HCT116 (cell line): Measurements from ENCODE around the gene SEC11A. TPM values are rescaled to one million over a fixed set of nuclear protein-coding genes. Genes with fewer than 3 reads are reported as not detected.

Experiments used
- ATAC-seq: fragments of 200-7000 bp; cut with Tn5 transposase; 2 replicates; pipeline ENCODE4 v1.9.1; 2020; ENCODE audit warnings: mild to moderate bottlenecking, moderate library complexity
- BruUV-seq: library from RNA; stranded (reverse); fragments of 400-500 nt; replicated peaks from 2 replicates; lab custom pipeline; 2021; lab: Mats Ljungman, UMichigan
- CTCF ChIA-PET: fragments of 300-600 bp; sonication (Branson Sonifier 250); formaldehyde crosslinking; loops from one replicate; lab custom pipeline; 2021; ENCODE audit warnings: antibody characterized with exemption; lab: Charles Lee
- POLR2A ChIA-PET: fragments of 300-600, 350-600 bp; sonication (Branson Sonifier 250); formaldehyde crosslinking; loops from one replicate; lab custom pipeline; 2021; ENCODE audit warnings: antibody characterized with exemption; lab: Charles Lee
- RAD21 ChIA-PET, 2 experiments: fragments of 300-600 bp; sonication (Branson Sonifier 250); formaldehyde crosslinking; loops; one replicate each; lab custom pipeline; 2023; ENCODE audit warnings: low total read pairs in 2 of 2; ENCODE audit not compliant: uncharacterized antibody in 2 of 2, unreplicated experiment in 2 of 2, low non-redundant PET in 1 of 2; lab: Charles Lee
- DNase-seq: peaks from one replicate; pipeline ENCODE4 v3.0.0-alpha.2; 2010; ENCODE audit warnings: low read depth, low spot score
- H2AFZ ChIP-seq: fragments of 200-600 bp; shearing (Covaris generic), sonication (generic); 2 replicates; pipeline ENCODE4 v1.6.1; 2017; ENCODE audit warnings: low read depth, mixed run types, mixed read lengths, antibody characterized with exemption, low read length; ENCODE audit not compliant: poor library complexity, severe bottlenecking
- H3K27ac ChIP-seq: 2 replicates; pipeline ENCODE4 v1.5.1; 2012; ENCODE audit warnings: low read depth, low read length
- H3K27me3 ChIP-seq: fragments of 200-600 bp; sonication (generic); 2 replicates; pipeline ENCODE4 v1.6.1; 2016; ENCODE audit warnings: mixed run types, low read length, mixed read lengths; ENCODE audit not compliant: insufficient read depth
- H3K36me3 ChIP-seq, 2 experiments: fragments of 200-500 bp in 1 of 2; fragments of 200-600 bp in 1 of 2; sonication (Bioruptor generic) in 1 of 2; sonication (generic) in 1 of 2; 2 replicates each; pipeline versions ENCODE4 v1.5.1 to v1.6.1; 2014 to 2016; ENCODE audit warnings: low read length in 2 of 2, inconsistent platforms in 1 of 2, mixed read lengths in 1 of 2, mixed run types in 1 of 2; ENCODE audit not compliant: insufficient read depth in 2 of 2, control insufficient read depth in 1 of 2
- H3K4me1 ChIP-seq, 2 experiments: fragments of 200-600 bp in 1 of 2; sonication (generic) in 1 of 2; 2 replicates each; pipeline versions ENCODE4 v1.5.1 to v1.6.1; 2012 to 2017; ENCODE audit warnings: low read length in 2 of 2, inconsistent platforms in 1 of 2, mild to moderate bottlenecking in 1 of 2, mixed read lengths in 1 of 2, mixed run types in 1 of 2, moderate library complexity in 1 of 2; ENCODE audit not compliant: insufficient read depth in 2 of 2, control insufficient read depth in 1 of 2
- H3K4me2 ChIP-seq: fragments of 200-600 bp; sonication (generic); 2 replicates; pipeline ENCODE4 v1.6.1; 2017; ENCODE audit warnings: mixed run types, low read length, mixed read lengths
- H3K4me3 ChIP-seq, 2 experiments: fragments of 200-600 bp in 1 of 2; sonication (generic) in 1 of 2; replicated peaks in 1 of 2; 2 replicates each; pipeline ENCODE4 v1.5.1; 2011 to 2016; ENCODE audit warnings: low read length in 2 of 2, control low read depth in 1 of 2, low read depth in 1 of 2, mild to moderate bottlenecking in 1 of 2, mixed read lengths in 1 of 2, mixed run types in 1 of 2
- H3K79me2 ChIP-seq: fragments of 200-600 bp; sonication (generic); 2 replicates; pipeline ENCODE4 v1.6.1; 2017; ENCODE audit warnings: mild to moderate bottlenecking, mixed run types, low read length, moderate library complexity, mixed read lengths; ENCODE audit not compliant: insufficient read depth
- H3K9ac ChIP-seq: fragments of 200-600 bp; sonication (generic); 2 replicates; pipeline ENCODE4 v1.6.1; 2016; ENCODE audit warnings: low read length, mixed read lengths
- H3K9me2 ChIP-seq: fragments of 200-600 bp; sonication (generic), shearing (Covaris generic); 2 replicates; pipeline ENCODE4 v1.6.1; 2017; ENCODE audit warnings: mixed run types, mild to moderate bottlenecking, moderate library complexity; ENCODE audit not compliant: insufficient read depth
- H3K9me3 ChIP-seq, 2 experiments: fragments of 200-500 bp in 1 of 2; fragments of 200-600 bp in 1 of 2; sonication (Bioruptor generic) in 1 of 2; sonication (generic) in 1 of 2; 2 replicates each; pipeline ENCODE4 v1.6.1; 2014 to 2017; ENCODE audit warnings: low read length in 2 of 2, mixed read lengths in 2 of 2, inconsistent platforms in 1 of 2, low read depth in 1 of 2, mild to moderate bottlenecking in 1 of 2, mixed run types in 1 of 2, moderate library complexity in 1 of 2; ENCODE audit not compliant: control insufficient read depth in 1 of 2, insufficient read depth in 1 of 2
- H4K20me1 ChIP-seq: fragments of 200-600 bp; sonication (generic), shearing (Covaris generic); 2 replicates; pipeline ENCODE4 v1.6.1; 2017; ENCODE audit warnings: mixed run types, mild to moderate bottlenecking, moderate library complexity; ENCODE audit not compliant: insufficient read depth
- ATF3 ChIP-seq: IDR thresholded peaks from 2 replicates; pipeline ENCODE4 v1.6.1; 2012
- CBX3 ChIP-seq: IDR thresholded peaks from 2 replicates; pipeline ENCODE4 v1.6.1; 2012; ENCODE audit warnings: low read depth
- CEBPB ChIP-seq: IDR thresholded peaks from 2 replicates; pipeline ENCODE4 v1.6.1; 2012; ENCODE audit warnings: low read depth
- CTCF ChIP-seq, 3 experiments: fragments of 200-600 bp in 1 of 3; sonication (generic) in 1 of 3; IDR thresholded peaks in 2 of 3; conservative IDR thresholded peaks in 1 of 3; 2 replicates each; pipeline ENCODE4 v1.5.1; 2012 to 2017; ENCODE audit warnings: low read depth in 2 of 3, low read length in 2 of 3, antibody characterized with exemption in 1 of 3, borderline replicate concordance in 1 of 3, control low read depth in 1 of 3, mild to moderate bottlenecking in 1 of 3, mixed read lengths in 1 of 3, mixed run types in 1 of 3, moderate library complexity in 1 of 3; ENCODE audit not compliant: insufficient read depth in 1 of 3
- EGR1 ChIP-seq: IDR thresholded peaks from 2 replicates; pipeline ENCODE4 v1.6.1; 2012; ENCODE audit warnings: low read depth
- EZH2phosphoT487 ChIP-seq: fragments of 200-600 bp; IDR thresholded peaks from 2 replicates; pipeline ENCODE4 v1.6.1; 2018; ENCODE audit warnings: antibody characterized with exemption, borderline replicate concordance
- FOSL1 ChIP-seq: IDR thresholded peaks from 2 replicates; pipeline ENCODE4 v1.6.1; 2012; ENCODE audit warnings: low read depth
- MAX ChIP-seq: IDR thresholded peaks from 2 replicates; pipeline ENCODE4 v1.6.1; 2012
- POLR2AphosphoS5 ChIP-seq: IDR thresholded peaks from 2 replicates; pipeline ENCODE4 v1.6.1; 2011; ENCODE audit warnings: mild to moderate bottlenecking, low read depth, low read length, moderate library complexity
- REST ChIP-seq: IDR thresholded peaks from 2 replicates; pipeline ENCODE4 v1.6.1; 2012; ENCODE audit warnings: low read depth
- SP1 ChIP-seq: IDR thresholded peaks from 2 replicates; pipeline ENCODE4 v1.6.1; 2012; ENCODE audit warnings: low read depth
- TCF7L2 ChIP-seq: IDR thresholded peaks from 2 replicates; pipeline ENCODE4 v1.7.0; 2011; ENCODE audit warnings: borderline replicate concordance, inconsistent platforms; ENCODE audit not compliant: insufficient read depth, insufficient read length; ENCODE audit errors: extremely low read depth
- ZBTB33 ChIP-seq: IDR thresholded peaks from 2 replicates; pipeline ENCODE4 v1.6.1; 2011; ENCODE audit warnings: mild to moderate bottlenecking, low read length, moderate library complexity; ENCODE audit not compliant: insufficient replicate concordance; ENCODE audit errors: extremely low read depth
- intact Hi-C: fragments of 100-400 bp; cut with micrococcal nuclease; formaldehyde crosslinking; loops from 2 replicates; pipeline ENCODE4 v1.10.0; 2022
- total RNA-seq: library from RNA; stranded (reverse); gene quantifications from one replicate; pipeline ENCODE4 v1.2.1, GENCODE V29; 2021; ENCODE audit not compliant: unreplicated experiment

SEC11A gene
- total RNA-seq, 1 experiment from 2014 or later: 175 TPM

GRCh38 chr15:84731774-84732173 lies 15.8 kb upstream of the SEC11A start (continued):
- TF ChIP-seq MAX: no peak
- no peak for TF ChIP-seq POLR2AphosphoS5
- TF ChIP-seq, all 23 proteins: peak for 0

- BruUV-seq: no TSS peak
- H4K20me1 ChIP-seq: no peaks in the 10 kb centered on the region
- no peaks in the 10 kb centered on the region for H3K27me3 ChIP-seq
- no peaks in the 10 kb centered on the region for H3K9me3 ChIP-seq
- H3K36me3 ChIP-seq: no peaks in the 10 kb centered on the region
- peaks cover 6 to 18% of the 10 kb centered on the region in 2 experiments for H3K4me1 ChIP-seq
- no peak overlapping the region for H3K27ac ChIP-seq
- intact Hi-C loops: no loop called here
- H3K79me2 ChIP-seq: no peaks in the 10 kb centered on the region
- DNase-seq: no peak
- RAD21 ChIA-PET: no interaction called here
- no peak overlapping the region for H3K9ac ChIP-seq
- no peaks in the 10 kb centered on the region for H3K9me2 ChIP-seq
- no peak overlapping the region for H3K4me2 ChIP-seq
- no peak overlapping the region for H3K4me3 ChIP-seq
- CTCF ChIA-PET: no interaction called here
- POLR2A ChIA-PET: interaction anchor here (0.7 kb wide), 1 partner anchor 11 kb away, joined by 3 read pairs; no protein-coding TSS in a partner anchor
- ATAC-seq: no peak
- no peak for TF ChIP-seq TCF7L2
- TF ChIP-seq CTCF (IDR thresholded peaks at IDR 0.05 in 2 of 3, conservative IDR thresholded peaks at IDR 0.05 in 1 of 3; ENCODE audit: borderline replicate concordance in 1 of 3, insufficient read depth in 1 of 3, low read depth in 2 of 3, low read length in 2 of 3): no peak
- no peak for TF ChIP-seq ZBTB33
- no peak for TF ChIP-seq EZH2phosphoT487
- TF ChIP-seq EGR1: no peak
- TF ChIP-seq SP1: no peak
- TF ChIP-seq MAX: no peak
- TF ChIP-seq FOSL1: no peak
- TF ChIP-seq REST: no peak
- TF ChIP-seq ATF3: no peak
- TF ChIP-seq CBX3: no peak
- no peak for TF ChIP-seq CEBPB
- TF ChIP-seq POLR2AphosphoS5: no peak
- TF ChIP-seq, all 23 proteins: peak for 0
- H2AFZ ChIP-seq: no peak overlapping the region
Observed at GRCh38 chr15:84727429-84727828, 11.5 kb upstream of the SEC11A start.
